ENCODE measurements around the gene PIEZO1. TPM values are rescaled to one million over a fixed set of nuclear protein-coding genes. Genes with fewer than 3 reads are reported as not detected.
"Not testable (repeated sequence)": the region's sequence is repeated elsewhere in the genome, so short reads cannot be mapped to it uniquely, and the experiment has no call there.

Gene PIEZO1
- total RNA-seq, 2 experiments from 2014 or later = 308 to 323 TPM

- H3K4me3 Mint-ChIP-seq = no peak overlapping the region
- DNase-seq = no peak
- no peaks in the 10 kb centered on the region for H3K9me3 Mint-ChIP-seq
- CTCF ChIA-PET = interaction anchor here (2.1 kb wide), 1 partner anchor 11 kb away, joined by 7 read pairs; no protein-coding TSS in a partner anchor
- no peaks in the 10 kb centered on the region for H3K27me3 Mint-ChIP-seq
- H3K36me3 Mint-ChIP-seq (ENCODE audit: low read depth) = no peaks in the 10 kb centered on the region
- H3K4me1 Mint-ChIP-seq = peaks cover 56% of the 10 kb centered on the region
- peak overlapping the region; percentile 59 for H3K27ac Mint-ChIP-seq
- POLR2A ChIA-PET = interaction anchor here (1.0 to 1.1 kb wide), 2 partner anchors 9 to 89 kb away, joined by 3 to 4 read pairs; no protein-coding TSS in a partner anchor
Observed at GRCh38 chr16:88792668-88793250, 7.7 kb upstream of the PIEZO1 start.

- no peak overlapping the region for H3K4me3 Mint-ChIP-seq
- CTCF ChIA-PET = no interaction called here
- no peaks in the 10 kb centered on the region for H3K36me3 Mint-ChIP-seq (ENCODE audit: low read depth)
- no peaks in the 10 kb centered on the region for H3K27me3 Mint-ChIP-seq
- POLR2A ChIA-PET = no interaction called here
- no peaks in the 10 kb centered on the region for H3K9me3 Mint-ChIP-seq
- peaks cover 56% of the 10 kb centered on the region for H3K4me1 Mint-ChIP-seq
- no peak overlapping the region for H3K27ac Mint-ChIP-seq
- no peak for DNase-seq
Observed at GRCh38 chr16:88792078-88792550, 7.1 kb upstream of the PIEZO1 start.

GRCh38 chr16:88790312-88791211 is 5.5 kb upstream of the PIEZO1 start:
- no peaks in the 10 kb centered on the region for H3K9me3 Mint-ChIP-seq
- DNase-seq = peak; percentile 77
- H3K27me3 Mint-ChIP-seq = no peaks in the 10 kb centered on the region
- H3K4me1 Mint-ChIP-seq = peaks cover 54% of the 10 kb centered on the region
- POLR2A ChIA-PET = no interaction called here
- peak overlapping the region; percentile 85 for H3K27ac Mint-ChIP-seq
- H3K36me3 Mint-ChIP-seq (ENCODE audit: low read depth) = no peaks in the 10 kb centered on the region
- H3K4me3 Mint-ChIP-seq = peak overlapping the region; percentile 68
- CTCF ChIA-PET = no interaction called here

- no peak for DNase-seq
Observed at GRCh38 chr16:88789594-88789993, 4.6 kb upstream of the PIEZO1 start.

GRCh38 chr16:88788749-88789148 is 3.7 kb upstream of the PIEZO1 start:
- H3K4me3 Mint-ChIP-seq; DNase-seq; H3K9me3 Mint-ChIP-seq; H3K27me3 Mint-ChIP-seq; H3K36me3 Mint-ChIP-seq (ENCODE audit: low read depth); H3K27ac Mint-ChIP-seq: not testable (repeated sequence)
- CTCF ChIA-PET = interaction anchor here (1.2 kb wide), 1 partner anchor 51 kb away, joined by 3 read pairs; no protein-coding TSS in a partner anchor
- peaks cover 40% of the 10 kb centered on the region for H3K4me1 Mint-ChIP-seq
- POLR2A ChIA-PET = interaction anchor here (10.0 kb wide), 1 partner anchor 19 kb away, joined by 249 read pairs; the partner anchor contains the start of genes APRT and CDT1

More at GRCh38 chr16:88789594-88789993, 4.6 kb upstream of the PIEZO1 start:
- ChIA-PET CTCF (interaction anchor here (1.2 kb wide), 1 partner anchor 52 kb away, joined by 3 read pairs; no protein-coding TSS in a partner anchor), POLR2A (no interaction called here)
- peaks cover 44% of the 10 kb centered on the region for H3K4me1 Mint-ChIP-seq
- no peaks in the 10 kb centered on the region for H3K9me3 Mint-ChIP-seq
- no peaks in the 10 kb centered on the region for H3K27me3 Mint-ChIP-seq
- H3K27ac Mint-ChIP-seq = peak overlapping the region; percentile 85
- peak overlapping the region; percentile 68 for H3K4me3 Mint-ChIP-seq
- no peaks in the 10 kb centered on the region for H3K36me3 Mint-ChIP-seq (ENCODE audit: low read depth)

GRCh38 chr16:88787579-88788314 is 2.7 kb upstream of the PIEZO1 start:
- Mint-ChIP-seq H3K4me3 (no peak overlapping the region), H3K36me3 (ENCODE audit: low read depth) (peaks cover 12% of the 10 kb centered on the region), H3K27me3 (no peaks in the 10 kb centered on the region), H3K9me3 (no peaks in the 10 kb centered on the region), H3K27ac (no peak overlapping the region), H3K4me1 (peaks cover 37% of the 10 kb centered on the region)
- CTCF ChIA-PET = interaction anchor here (0.9 to 1.5 kb wide), 5 partner anchors 11 to 64 kb away, joined by 3 to 7 read pairs (median 4); no protein-coding TSS in a partner anchor
- DNase-seq = no peak
- POLR2A ChIA-PET = interaction anchor here (1.0 to 10.0 kb wide), 5 partner anchors 7 to 82 kb away, joined by 3 to 249 read pairs (median 6); partner anchors contain the start of genes APRT and CDT1

GRCh38 chr16:88784856-88785105 is 239 bp downstream of the PIEZO1 start:
- H3K4me1 Mint-ChIP-seq = peaks cover 43% of the 10 kb centered on the region
- ChIA-PET POLR2A (interaction anchor here (5.5 to 10.0 kb wide), 3 partner anchors 15 to 82 kb away, joined by 55 to 249 read pairs (median 91); partner anchors contain the start of genes APRT and CDT1), CTCF (interaction anchor here (0.6 to 6.1 kb wide), 9 partner anchors 15 to 84 kb away, joined by 3 to 62 read pairs (median 7); no protein-coding TSS in a partner anchor)
- no peak overlapping the region for H3K27ac Mint-ChIP-seq
- no peak for DNase-seq
- no peaks in the 10 kb centered on the region for H3K27me3 Mint-ChIP-seq
- no peak overlapping the region for H3K4me3 Mint-ChIP-seq
- H3K36me3 Mint-ChIP-seq (ENCODE audit: low read depth) = peaks cover 16% of the 10 kb centered on the region
- H3K9me3 Mint-ChIP-seq = no peaks in the 10 kb centered on the region

GRCh38 chr16:88784074-88784855 is 755 bp downstream of the PIEZO1 start:
- ChIA-PET POLR2A (interaction anchor here (1.0 to 10.0 kb wide), 6 partner anchors 14 to 82 kb away, joined by 3 to 249 read pairs (median 30); partner anchors contain the start of genes APRT and CDT1), CTCF (interaction anchor here (0.6 to 6.1 kb wide), 9 partner anchors 16 to 83 kb away, joined by 3 to 62 read pairs (median 7); partner anchors contain the start of gene TRAPPC2L)
- peak; percentile 63 for DNase-seq
- H3K9me3 Mint-ChIP-seq = no peaks in the 10 kb centered on the region
- peak overlapping the region; percentile 94 for H3K4me3 Mint-ChIP-seq
- no peaks in the 10 kb centered on the region for H3K27me3 Mint-ChIP-seq
- H3K4me1 Mint-ChIP-seq = peaks cover 43% of the 10 kb centered on the region
- H3K36me3 Mint-ChIP-seq (ENCODE audit: low read depth) = peaks cover 18% of the 10 kb centered on the region
- H3K27ac Mint-ChIP-seq = peak overlapping the region; percentile 97

- Mint-ChIP-seq H3K9me3 (no peaks in the 10 kb centered on the region), H3K27ac (peak overlapping the region; percentile 97), H3K36me3 (ENCODE audit: low read depth) (peaks cover 19% of the 10 kb centered on the region), H3K4me3 (peak overlapping the region; percentile 94), H3K27me3 (no peaks in the 10 kb centered on the region), H3K4me1 (peaks cover 47% of the 10 kb centered on the region)
- POLR2A ChIA-PET = interaction anchor here (0.7 to 10.0 kb wide), 12 partner anchors 11 to 92 kb away, joined by 3 to 249 read pairs (median 7); partner anchors contain the start of genes APRT, CDT1, GALNS and TRAPPC2L
- CTCF ChIA-PET = interaction anchor here (0.9 to 6.1 kb wide), 10 partner anchors 16 to 82 kb away, joined by 3 to 62 read pairs (median 6); partner anchors contain the start of gene TRAPPC2L
- DNase-seq = peak; percentile 35
Observed at GRCh38 chr16:88783391-88784073, 1.5 kb downstream of the PIEZO1 start.

GRCh38 chr16:88782454-88783390 is 2.3 kb downstream of the PIEZO1 start:
- peak; percentile 75 for DNase-seq
- peak overlapping the region; percentile 97 for H3K27ac Mint-ChIP-seq
- H3K4me1 Mint-ChIP-seq = peaks cover 55% of the 10 kb centered on the region
- no peaks in the 10 kb centered on the region for H3K9me3 Mint-ChIP-seq
- no peaks in the 10 kb centered on the region for H3K27me3 Mint-ChIP-seq
- ChIA-PET CTCF (interaction anchor here (0.9 to 6.1 kb wide), 12 partner anchors 11 to 102 kb away, joined by 3 to 62 read pairs (median 9); partner anchors contain the start of genes APRT and TRAPPC2L), POLR2A (interaction anchor here (0.7 to 10.0 kb wide), 19 partner anchors 10 to 163 kb away, joined by 3 to 249 read pairs (median 10); partner anchors contain the start of genes APRT, CDT1, CTU2 and GALNS)
- H3K4me3 Mint-ChIP-seq = peak overlapping the region; percentile 94
- peaks cover 24% of the 10 kb centered on the region for H3K36me3 Mint-ChIP-seq (ENCODE audit: low read depth)
